HG02840 (cell line): ENCODE results near the gene SYCP1.
"Not testable (repeated sequence)": the region's sequence is repeated elsewhere in the genome, so short reads cannot be mapped to it uniquely, and the experiment has no call there.

ENCODE experiments used
- ATAC-seq: cut with Tn5 transposase; IDR thresholded peaks from one replicate; pipeline ENCODE4 v1.9.1; 2021; ENCODE audit warnings: mild to moderate bottlenecking, moderate library complexity, moderate number of reproducible peaks; ENCODE audit not compliant: unreplicated experiment, low FRiP score

The SYCP1 gene

GRCh38 chr1:114956570-114956969 is 101.9 kb downstream of the SYCP1 start:
- ATAC-seq = no peak

- no peak for ATAC-seq
These were observed 104.8 kb downstream of the SYCP1 start for GRCh38 chr1:114959423-114959822.

GRCh38 chr1:114976891-114977290 is 122.2 kb downstream of the SYCP1 start:
- no peak for ATAC-seq

- ATAC-seq = no peak
These were observed 124.7 kb downstream of the SYCP1 start for GRCh38 chr1:114979278-114979891.

GRCh38 chr1:114982251-114982650 is 127.6 kb downstream of the SYCP1 start:
- no peak for ATAC-seq

- ATAC-seq = no peak
These were observed 131.6 kb downstream of the SYCP1 start for GRCh38 chr1:114986286-114986685.

- ATAC-seq = no peak
These were observed 133.4 kb downstream of the SYCP1 start for GRCh38 chr1:114988095-114988494.

GRCh38 chr1:114997510-114998289 is 143.0 kb downstream of the SYCP1 start:
- no peak for ATAC-seq

- ATAC-seq = no peak
These were observed 151.5 kb downstream of the SYCP1 start for GRCh38 chr1:115006191-115006590.

GRCh38 chr1:115012006-115012405 is 157.3 kb downstream of the SYCP1 start:
- no peak for ATAC-seq

GRCh38 chr1:115012434-115012833 is 157.8 kb downstream of the SYCP1 start:
- ATAC-seq = no peak

- no peak for ATAC-seq
These were observed 159.1 kb downstream of the SYCP1 start for GRCh38 chr1:115013792-115014191.

- ATAC-seq = not testable (repeated sequence)
These were observed 164.9 kb downstream of the SYCP1 start for GRCh38 chr1:115019549-115019948.

- ATAC-seq = no peak
These were observed 166.5 kb downstream of the SYCP1 start for GRCh38 chr1:115021145-115021544.

GRCh38 chr1:115023593-115023992 is 168.9 kb downstream of the SYCP1 start:
- no peak for ATAC-seq

- no peak for ATAC-seq
These were observed 174.9 kb downstream of the SYCP1 start, which contains the start of gene TSHB for GRCh38 chr1:115029526-115029925. TSHB (plus strand) TSS chr1:115029826; CDS start chr1:115033363, 3,537 bp downstream.

GRCh38 chr1:115031595-115031994 is 176.9 kb downstream of the SYCP1 start:
- no peak for ATAC-seq

GRCh38 chr1:115035652-115036051 is 181.0 kb downstream of the SYCP1 start:
- ATAC-seq = no peak

- ATAC-seq = no peak
These were observed 182.3 kb downstream of the SYCP1 start for GRCh38 chr1:115036814-115037507.

- no peak for ATAC-seq
These were observed 185.8 kb downstream of the SYCP1 start for GRCh38 chr1:115040501-115040900.

GRCh38 chr1:115041654-115042053 is 187.0 kb downstream of the SYCP1 start:
- no peak for ATAC-seq
